ENCODE measurements around the gene CDC42BPB. TPM values are rescaled to one million over a fixed set of nuclear protein-coding genes. Genes with fewer than 3 reads are reported as not detected.

Gene CDC42BPB
- total RNA-seq, 1 experiment from 2014 or later = 26.9 TPM

DNA sequence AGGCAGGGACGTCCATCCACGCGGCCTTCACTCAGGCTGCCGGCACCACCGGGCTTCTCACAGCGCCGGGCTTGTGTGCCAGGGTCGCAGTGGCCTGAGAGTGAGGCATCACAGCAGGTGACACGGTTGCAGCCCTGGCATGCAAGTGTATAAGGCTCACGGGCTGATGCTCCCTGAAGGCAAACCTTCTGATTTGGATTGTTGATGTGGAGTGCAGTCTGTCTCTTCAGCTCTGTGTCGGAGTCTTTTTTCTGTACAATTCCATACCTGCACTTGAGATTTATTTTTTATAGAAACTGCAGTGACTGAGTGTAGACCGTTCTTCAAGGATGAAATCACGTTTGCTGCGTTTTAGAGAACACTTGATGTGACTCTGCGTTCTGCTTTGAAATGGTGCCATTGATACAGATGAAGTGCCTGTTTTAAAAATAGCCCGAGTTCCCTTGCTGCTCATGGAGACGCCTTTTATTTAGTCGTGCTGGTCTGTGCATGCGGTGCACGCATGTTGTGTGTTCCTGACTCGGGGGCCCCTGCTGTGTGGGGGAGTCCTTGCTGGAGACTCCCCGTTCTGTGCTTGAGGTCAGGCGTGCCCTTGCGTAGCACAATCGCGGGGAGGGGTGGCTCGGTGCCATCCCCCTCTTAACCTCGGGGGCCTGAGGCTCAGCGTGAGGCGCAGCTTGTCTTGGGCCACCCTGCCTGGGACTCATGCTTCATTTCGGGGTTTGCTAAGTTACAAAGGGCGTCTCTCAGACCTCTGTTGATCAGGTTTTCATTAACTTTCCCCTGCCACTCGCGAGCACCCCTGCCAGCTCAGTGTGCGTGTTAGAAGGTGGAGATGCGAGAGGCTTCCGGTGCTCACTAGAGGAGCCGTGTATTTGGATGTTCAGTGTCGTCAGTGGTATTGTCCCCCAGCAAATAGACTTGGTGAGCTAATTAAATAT lies 156.4 kb downstream of the CDC42BPB start:
- DNase-seq (ENCODE audit: low read depth) = no peak

DNA sequence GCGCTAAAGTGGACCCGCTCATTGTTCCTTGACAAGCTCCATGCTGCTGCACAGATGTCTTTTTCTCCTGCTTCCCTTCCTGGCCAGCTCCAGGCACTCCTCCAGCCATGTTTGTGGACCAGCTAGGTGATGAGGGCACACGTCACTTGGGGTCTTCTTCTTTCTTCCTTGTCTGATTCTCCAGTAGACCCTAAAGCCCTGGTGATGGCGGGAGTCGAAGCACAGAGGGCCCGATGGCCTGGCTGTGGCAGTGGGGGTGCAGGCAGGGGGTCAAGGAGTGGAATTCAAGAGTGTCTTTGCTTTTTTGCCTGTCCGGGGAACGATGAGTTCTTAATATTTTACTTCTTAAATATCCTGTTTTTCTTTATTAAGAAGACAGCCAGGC lies 157.8 kb downstream of the CDC42BPB start:
- DNase-seq (ENCODE audit: low read depth) = no peak

DNA sequence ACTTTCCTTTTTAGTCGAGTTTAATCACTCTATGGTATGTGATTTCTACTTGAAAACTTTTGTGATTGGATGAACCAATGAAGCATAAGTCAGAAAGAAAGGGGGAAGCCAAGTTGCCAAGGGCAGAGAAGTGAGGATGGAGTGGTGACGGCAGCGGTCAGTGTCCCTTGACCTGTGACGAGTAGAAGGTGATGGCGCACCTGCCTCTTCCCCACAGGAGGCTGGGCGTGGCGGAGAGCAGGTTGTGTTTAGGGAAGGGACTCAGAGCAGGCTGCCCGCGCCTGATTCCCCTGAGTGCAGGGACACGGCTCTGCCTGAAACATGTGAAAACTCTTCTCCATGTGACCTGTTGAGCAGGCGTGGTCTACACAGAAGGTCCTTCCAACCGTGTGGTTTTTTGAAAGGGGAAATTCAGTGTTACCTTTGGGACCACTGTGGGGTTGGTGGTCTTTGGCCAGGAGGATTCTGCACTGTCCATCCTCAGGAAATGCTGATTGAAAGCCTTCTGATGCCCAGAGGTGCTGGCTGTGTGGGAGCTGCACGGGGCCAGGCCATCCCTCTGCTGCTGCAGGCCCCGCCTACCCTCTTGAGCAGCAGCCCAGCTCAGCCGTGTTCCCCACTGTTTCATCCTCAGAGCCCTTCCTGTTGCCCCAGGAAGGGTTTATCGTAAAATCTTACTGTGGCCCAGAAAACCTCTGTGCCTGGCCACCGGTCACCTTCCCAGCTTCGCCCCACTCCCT lies 158.4 kb downstream of the CDC42BPB start:
- DNase-seq (ENCODE audit: low read depth) = no peak

DNA sequence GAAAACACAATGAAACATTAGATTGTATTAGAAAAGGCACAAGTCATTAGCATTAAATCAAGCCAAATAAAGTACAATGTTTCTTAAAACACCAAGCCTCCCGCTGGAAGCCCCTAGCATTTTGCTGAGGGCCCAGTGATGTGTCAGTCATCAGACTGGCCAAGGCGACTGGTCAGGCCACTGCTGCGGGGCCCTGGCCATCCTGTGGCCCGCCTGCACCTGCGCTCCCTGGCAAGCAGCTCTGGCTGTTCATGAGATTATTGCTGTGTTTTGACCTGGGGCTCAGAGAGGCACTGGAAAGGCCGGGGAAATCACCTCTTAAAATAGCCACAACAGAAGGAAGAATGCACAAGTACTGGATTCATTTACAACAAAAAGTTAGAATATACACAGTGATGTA lies 159.1 kb downstream of the CDC42BPB start:
- DNase-seq (ENCODE audit: low read depth) = no peak

DNA sequence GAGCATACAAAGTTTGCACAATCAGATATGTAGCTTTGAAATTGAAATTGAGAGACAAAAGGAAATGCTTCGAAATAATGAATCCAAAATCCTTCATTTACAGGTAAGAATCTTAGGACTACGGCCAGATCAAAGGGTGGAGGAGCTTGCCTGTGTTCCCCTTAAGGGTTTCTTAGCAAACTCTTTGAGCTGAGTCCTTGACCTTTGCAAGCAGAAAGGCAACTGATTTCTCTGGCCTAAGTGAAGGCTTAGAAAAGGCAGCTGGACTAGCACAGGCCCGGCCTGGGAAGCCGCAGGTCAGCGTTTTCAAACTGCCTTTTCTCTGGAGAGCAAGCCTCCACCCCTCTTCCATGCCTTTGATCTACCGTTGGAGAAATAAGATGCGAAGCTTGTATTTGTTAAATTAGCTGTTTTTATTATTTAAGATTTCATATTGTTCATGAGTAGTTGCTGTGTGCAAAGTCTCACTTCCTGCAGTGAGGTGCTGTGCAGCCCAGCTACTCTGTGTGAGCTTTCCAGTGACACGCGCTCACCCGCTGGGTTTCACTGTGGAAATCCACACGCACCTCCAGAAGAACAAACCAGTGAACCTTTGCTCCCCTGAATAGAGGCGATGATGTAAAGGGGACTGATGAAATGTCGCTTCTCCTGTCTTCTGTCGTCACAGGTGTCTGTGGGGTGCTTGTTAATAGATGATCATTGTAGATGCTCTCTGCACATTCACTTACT lies 159.9 kb downstream of the CDC42BPB start:
- no peak for DNase-seq (ENCODE audit: low read depth)

DNA sequence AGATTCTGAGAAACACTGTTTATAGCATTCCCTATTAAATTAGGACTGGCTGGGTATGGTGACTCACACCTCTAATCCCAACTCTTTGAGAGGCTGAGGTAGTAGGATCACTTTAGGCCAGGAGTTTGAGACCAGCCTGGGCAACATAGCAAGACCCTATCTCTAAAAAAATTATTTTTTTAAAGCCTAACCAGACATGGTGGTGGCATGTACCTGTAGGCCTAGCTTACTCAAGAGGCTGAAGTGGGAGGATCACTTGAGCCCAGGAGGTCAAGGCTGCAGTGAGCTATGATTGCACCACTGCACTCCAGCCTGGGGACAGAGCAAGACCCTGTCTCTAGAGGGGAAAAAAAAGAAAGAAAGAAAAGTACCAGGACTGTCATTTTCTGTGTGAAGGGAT lies 160.6 kb downstream of the CDC42BPB start:
- peak; percentile 3 for DNase-seq (ENCODE audit: low read depth)

DNA sequence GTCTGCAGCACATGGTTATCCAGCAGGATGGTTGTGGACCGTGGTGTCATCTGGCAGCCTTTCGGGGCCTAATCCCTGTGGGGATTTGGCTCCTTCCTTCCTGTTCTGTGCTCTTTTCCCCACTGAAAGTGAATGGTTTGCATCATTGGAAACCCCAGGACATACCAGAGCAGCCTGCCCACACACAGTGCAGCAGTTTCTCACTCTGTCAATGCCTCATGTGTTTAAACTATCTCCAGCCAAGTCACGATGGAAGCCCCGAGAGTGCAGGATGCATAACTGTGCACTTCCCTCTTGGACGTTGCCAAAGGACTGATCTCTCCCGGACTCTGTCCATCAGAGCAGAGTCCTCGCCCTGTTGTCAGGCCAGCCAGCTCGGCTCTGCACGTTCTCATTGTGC lies 163.9 kb downstream of the CDC42BPB start:
- no peak for DNase-seq (ENCODE audit: low read depth)

DNA sequence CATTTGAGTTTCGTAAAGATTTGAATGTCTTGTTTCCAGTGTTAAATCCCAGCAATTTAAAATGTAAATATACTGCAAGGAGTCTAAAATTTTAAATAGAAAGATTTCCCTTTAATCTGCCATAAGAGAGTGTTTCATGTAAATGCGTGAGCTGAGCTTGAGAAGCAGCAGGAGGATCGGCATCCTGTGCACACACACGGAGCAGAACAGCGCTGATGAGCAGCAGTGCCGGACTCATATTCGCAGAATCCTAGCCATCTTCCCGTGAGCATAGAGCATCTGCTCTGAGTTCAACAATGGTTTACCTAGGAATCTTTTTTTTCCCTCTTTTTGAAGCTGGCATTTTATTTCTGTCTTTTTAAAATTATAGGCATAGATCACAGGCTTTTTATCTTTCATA lies 164.7 kb downstream of the CDC42BPB start:
- DNase-seq (ENCODE audit: low read depth) = no peak

DNA sequence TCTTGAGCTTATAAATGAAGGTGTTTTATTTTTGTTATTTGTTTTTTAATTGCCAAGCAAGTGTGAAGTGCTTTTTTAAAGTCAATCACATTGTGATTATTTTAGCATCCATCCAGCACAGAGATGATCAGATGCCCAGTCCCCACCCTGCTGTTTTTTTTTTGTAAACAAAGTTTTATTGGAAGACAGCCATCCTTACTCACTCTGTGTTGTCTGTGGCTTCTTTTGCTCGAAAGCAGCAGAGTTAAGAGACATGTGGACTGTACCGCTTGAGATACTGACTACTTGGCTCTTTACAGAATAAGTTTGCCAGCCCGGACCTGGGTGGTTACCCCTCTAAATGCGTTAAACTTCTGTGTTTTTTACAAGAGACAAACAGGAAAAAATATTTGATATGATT lies 165.8 kb downstream of the CDC42BPB start:
- DNase-seq (ENCODE audit: low read depth) = peak; percentile 45

DNA sequence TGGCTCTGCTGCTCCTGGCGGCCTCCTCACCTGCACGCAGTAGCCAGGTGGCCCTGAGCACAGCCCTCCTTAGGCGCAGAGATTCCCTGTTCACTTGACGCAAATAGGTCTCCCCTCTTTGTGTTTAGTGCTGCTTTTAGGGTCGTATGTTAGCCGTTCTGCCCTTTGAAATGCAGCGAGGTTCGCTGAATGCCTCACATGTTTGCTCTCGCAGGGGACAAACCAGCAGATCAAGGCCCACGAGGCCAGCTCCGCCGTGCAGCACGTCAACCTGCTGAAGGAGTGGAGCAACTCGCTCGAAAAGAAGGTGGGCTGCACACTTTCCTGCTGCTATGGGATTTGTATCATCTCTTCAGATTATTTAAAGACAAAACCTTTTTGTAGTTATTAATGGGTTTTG lies 166.2 kb downstream of the CDC42BPB start:
- DNase-seq (ENCODE audit: low read depth) = no peak

DNA sequence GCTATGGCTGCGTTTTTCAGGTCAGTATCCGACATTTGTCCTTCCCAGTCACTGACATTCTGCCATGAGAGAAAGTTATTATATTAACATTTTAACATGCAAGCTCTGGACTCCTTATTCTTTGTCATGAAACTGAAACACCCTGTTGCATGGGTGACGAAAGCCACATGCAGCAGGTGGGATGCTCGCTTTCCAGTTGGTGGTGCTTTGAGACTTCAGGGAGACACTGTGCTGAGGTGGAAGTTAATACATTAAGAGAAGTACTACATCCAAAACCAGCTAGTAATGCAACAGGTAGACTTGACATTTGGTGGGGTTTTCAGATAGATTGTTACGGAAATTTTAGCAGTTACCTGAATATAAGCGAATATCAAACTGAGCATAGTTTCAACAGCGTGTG lies 167.7 kb downstream of the CDC42BPB start:
- no peak for DNase-seq (ENCODE audit: low read depth)

DNA sequence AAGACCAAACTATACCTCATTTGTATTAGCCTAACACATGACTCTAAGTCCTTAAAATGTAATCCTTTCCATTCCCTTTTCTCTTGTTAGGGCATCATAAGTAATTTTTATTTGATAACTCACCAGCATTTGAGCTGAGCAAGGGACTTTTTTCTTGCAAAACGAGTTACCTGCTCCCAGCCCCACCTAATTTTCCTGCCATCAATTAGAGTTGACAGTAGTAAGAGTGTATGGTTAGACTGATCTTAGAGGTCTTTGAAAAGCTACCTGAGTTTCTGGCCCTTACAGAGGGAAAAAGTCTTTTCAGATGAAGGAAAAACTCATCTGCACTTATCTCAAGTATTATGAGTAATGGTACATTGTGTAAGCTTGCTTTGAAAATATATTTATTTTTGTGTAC lies 168.6 kb downstream of the CDC42BPB start:
- no peak for DNase-seq (ENCODE audit: low read depth)

DNA sequence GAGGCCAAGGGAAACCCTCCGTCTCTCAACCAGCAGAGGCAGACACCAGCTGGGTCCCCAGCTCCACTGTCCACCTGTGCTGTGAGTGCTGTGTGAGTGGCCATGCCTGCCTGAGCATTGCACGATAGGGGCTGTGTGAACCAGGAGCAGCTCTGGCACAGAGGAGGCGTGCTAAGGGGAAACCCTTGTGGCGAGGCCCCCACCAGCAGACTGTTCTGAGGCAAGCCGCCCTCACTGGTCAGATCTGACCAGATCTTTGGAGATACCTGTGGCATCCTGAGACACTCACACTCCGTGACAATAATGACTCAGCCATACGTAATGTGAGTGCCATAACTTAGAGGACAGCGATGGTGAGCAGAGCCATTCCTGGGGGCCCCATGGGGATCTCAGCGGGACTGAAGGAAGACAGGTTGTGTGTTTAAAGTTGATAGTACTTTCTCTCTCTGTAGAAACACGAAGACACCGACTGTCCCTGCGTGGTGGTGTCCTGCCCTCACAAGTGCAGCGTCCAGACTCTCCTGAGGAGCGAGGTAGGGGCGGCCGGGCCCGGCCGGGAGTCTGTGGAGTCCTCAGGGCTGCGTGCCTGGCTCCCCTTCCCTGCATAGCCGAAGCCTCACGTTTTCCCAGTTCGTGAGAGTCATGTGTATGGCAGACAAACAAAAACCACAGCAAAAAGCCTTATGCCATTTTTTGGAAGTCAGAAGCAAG lies 171.5 kb downstream of the CDC42BPB start:
- DNase-seq (ENCODE audit: low read depth) = no peak

DNA sequence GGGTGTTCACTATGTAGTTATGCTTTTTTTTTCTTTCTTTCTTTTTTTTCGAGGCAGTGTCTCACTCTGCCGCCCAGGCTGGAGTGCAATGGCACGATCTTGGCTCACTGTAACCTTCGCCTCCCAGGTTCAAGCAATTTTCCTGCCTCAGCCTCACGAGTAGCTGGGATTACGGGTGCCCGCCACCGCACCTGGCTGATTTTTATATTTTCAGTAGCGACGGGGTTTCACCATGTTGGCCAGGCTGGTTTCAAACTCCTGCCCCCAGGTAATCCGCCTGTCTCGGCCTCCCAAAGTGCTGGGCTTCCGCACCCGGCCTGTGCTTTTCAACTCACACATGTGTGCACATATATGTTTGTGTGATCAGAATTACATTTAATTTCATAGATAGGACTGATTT lies 173.8 kb downstream of the CDC42BPB start:
- DNase-seq (ENCODE audit: low read depth) = no peak

DNA sequence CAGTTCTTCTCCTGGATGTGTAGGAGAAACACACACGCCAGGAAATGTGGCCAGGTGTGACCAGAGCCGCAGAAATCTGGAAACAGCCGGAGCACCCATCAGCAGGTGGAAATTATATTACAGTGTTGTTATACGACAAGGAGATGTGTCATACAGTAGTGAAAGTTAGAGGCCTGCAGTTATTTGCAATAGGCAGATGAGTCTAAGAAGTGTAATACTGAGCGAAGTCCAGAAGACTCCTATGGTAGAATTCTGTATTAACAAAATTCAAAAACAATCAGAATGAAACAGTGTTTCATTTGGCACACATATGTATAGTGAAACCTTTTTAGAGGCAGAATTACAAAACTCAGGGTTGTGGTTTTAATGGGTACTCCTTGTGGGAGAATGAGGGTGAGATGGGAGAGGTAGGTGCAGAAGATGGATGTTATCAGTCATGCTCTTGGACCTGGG lies 174.2 kb downstream of the CDC42BPB start:
- no peak for DNase-seq (ENCODE audit: low read depth)

Other genes with a start within 250 kb of the CDC42BPB start
- gene AMN, start 134.9 kb downstream of the CDC42BPB start, total RNA-seq (2014; rRNA removed; shearing (Covaris generic)) = not detected in 2 replicates
- not detected in 2 replicates for gene LBHD2, start 26.7 kb upstream of the CDC42BPB start, total RNA-seq (2014; rRNA removed; shearing (Covaris generic))
- gene EXOC3L4, start 37.2 kb upstream of the CDC42BPB start, total RNA-seq (2014; rRNA removed; shearing (Covaris generic)) = not detected in 2 replicates
- gene TNFAIP2, start 65.9 kb upstream of the CDC42BPB start, total RNA-seq (2014; rRNA removed; shearing (Covaris generic)) = 89.3 and 135 TPM in 2 replicates

All from M059J (cell line).